Esophagus squamous epithelium (tissue), 4 donors: Measurements from ENCODE around the gene MGST3.

ENCODE experiments used
- POLR2A ChIP-seq, 4 donors: fragments of 450-650 bp; IDR thresholded peaks; one replicate each; pipeline ENCODE4 v1.6.1; 2017; ENCODE audit warnings: antibody characterized with exemption in 4 of 4, mild to moderate bottlenecking in 4 of 4, moderate library complexity in 3 of 4
- TF ChIP-seq, protein P1 (sequence below), 6 experiments: fragments of 450-650 bp in 4 of 6; fragments of 200-600 bp in 2 of 6; sonication (generic) in 2 of 6; IDR thresholded peaks; one replicate each; pipeline ENCODE4 v1.5.1; 2016 to 2019; ENCODE audit warnings: antibody characterized with exemption in 6 of 6, mild to moderate bottlenecking in 4 of 6, moderate library complexity in 4 of 6

DNA sequence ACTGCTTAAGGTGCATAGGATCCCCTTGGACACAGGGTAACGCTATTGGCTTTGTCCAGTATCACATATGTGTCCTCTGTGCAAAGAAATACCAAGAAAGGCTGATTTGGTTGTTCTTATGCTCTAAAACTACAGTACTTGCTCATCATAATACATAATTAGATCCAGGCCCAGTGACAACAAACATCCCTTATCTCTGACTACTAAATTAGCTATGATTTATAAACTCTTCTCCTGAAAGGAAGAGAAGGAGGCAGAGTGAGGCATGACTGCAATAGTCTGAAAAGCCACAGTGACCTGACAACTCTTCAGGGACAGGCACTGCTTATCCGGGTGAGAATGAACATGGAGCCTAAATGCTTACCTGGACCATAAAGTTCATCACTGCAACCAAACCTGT lies 30.7 kb downstream of the MGST3 start:
- TF ChIP-seq, protein P1, sequence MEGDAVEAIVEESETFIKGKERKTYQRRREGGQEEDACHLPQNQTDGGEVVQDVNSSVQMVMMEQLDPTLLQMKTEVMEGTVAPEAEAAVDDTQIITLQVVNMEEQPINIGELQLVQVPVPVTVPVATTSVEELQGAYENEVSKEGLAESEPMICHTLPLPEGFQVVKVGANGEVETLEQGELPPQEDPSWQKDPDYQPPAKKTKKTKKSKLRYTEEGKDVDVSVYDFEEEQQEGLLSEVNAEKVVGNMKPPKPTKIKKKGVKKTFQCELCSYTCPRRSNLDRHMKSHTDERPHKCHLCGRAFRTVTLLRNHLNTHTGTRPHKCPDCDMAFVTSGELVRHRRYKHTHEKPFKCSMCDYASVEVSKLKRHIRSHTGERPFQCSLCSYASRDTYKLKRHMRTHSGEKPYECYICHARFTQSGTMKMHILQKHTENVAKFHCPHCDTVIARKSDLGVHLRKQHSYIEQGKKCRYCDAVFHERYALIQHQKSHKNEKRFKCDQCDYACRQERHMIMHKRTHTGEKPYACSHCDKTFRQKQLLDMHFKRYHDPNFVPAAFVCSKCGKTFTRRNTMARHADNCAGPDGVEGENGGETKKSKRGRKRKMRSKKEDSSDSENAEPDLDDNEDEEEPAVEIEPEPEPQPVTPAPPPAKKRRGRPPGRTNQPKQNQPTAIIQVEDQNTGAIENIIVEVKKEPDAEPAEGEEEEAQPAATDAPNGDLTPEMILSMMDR (IDR thresholded peaks at IDR 0.05) = no peak
- no peak for TF ChIP-seq POLR2A (IDR thresholded peaks at IDR 0.05)
